Naive thymus-derived CD8-positive, alpha-beta T cell (primary cell): ENCODE results near the gene PIK3R2. TPM values are rescaled to one million over a fixed set of nuclear protein-coding genes. Genes with fewer than 3 reads are reported as not detected.

Experiments
- ATAC-seq, 2 donors: fragments of 150-1000 bp; cut with Tn5 transposase in 1 of 2; sonication (Bioruptor Pico), chemical (Tn5 transposase) in 1 of 2; 1 replicate in 1 of 2; 2 replicates in 1 of 2; pipeline ENCODE4 v1.10.0; 2021; ENCODE audit warnings: mild to moderate bottlenecking in 2 of 2, moderate library complexity in 2 of 2
- POLR2A ChIA-PET: fragments of 350-600 bp; sonication (Branson Sonifier 250); formaldehyde crosslinking; loops from one replicate; lab custom pipeline; 2021; ENCODE audit warnings: antibody characterized with exemption; lab: Charles Lee
- DNase-seq, 10 donors: peaks; one replicate each; pipeline versions ENCODE4 v3.0.0 to v3.0.0-alpha.2; 2020 to 2022
- H3K27ac Mint-ChIP-seq, 10 donors: one replicate each; pipeline ENCODE4 v1.8.0; 2020 to 2022; ENCODE audit warnings: mild to moderate bottlenecking in 10 of 10, mixed read lengths in 10 of 10, moderate library complexity in 4 of 10, inconsistent platforms in 1 of 10
- H3K27me3 Mint-ChIP-seq, 5 donors: one replicate each; pipeline ENCODE4 v1.8.0; 2021 to 2022; ENCODE audit warnings: mixed read lengths in 5 of 5
- H3K36me3 Mint-ChIP-seq, 3 donors: one replicate each; pipeline ENCODE4 v1.8.0; 2020 to 2022; ENCODE audit warnings: mixed read lengths in 3 of 3, mild to moderate bottlenecking in 2 of 3, inconsistent platforms in 1 of 3
- H3K4me1 Mint-ChIP-seq, 4 donors: one replicate each; pipeline ENCODE4 v1.8.0; 2021 to 2022; ENCODE audit warnings: mixed read lengths in 4 of 4
- H3K4me3 Mint-ChIP-seq, 10 donors: one replicate each; pipeline ENCODE4 v1.8.0; 2020 to 2022; ENCODE audit warnings: mild to moderate bottlenecking in 10 of 10, mixed read lengths in 10 of 10, moderate library complexity in 6 of 10, inconsistent platforms in 1 of 10
- H3K9me3 Mint-ChIP-seq, 9 donors: one replicate each; pipeline ENCODE4 v1.8.0; 2020 to 2022; ENCODE audit warnings: mixed read lengths in 9 of 9, mild to moderate bottlenecking in 3 of 9, inconsistent platforms in 1 of 9, moderate library complexity in 1 of 9
- polyA plus RNA-seq, 3 donors: library from polyadenylated mRNA; unstranded; fragments of 300-500 nt; fragmentation: Illumina TruSeq; gene quantifications; one replicate each; pipeline ENCODE4 v1.2.3, GENCODE V29; 2021
- total RNA-seq, 8 experiments: library from RNA in 2 of 8; stranded (reverse) in 2 of 8; gene quantifications; one replicate each; pipeline ENCODE4 v1.2.3 and lab custom pipeline; 2021 to 2026

Gene PIK3R2
- total and polyA plus RNA-seq, 5 experiments from 2014 or later: 1.5 to 21.5 (median 11.7) TPM

DNA sequence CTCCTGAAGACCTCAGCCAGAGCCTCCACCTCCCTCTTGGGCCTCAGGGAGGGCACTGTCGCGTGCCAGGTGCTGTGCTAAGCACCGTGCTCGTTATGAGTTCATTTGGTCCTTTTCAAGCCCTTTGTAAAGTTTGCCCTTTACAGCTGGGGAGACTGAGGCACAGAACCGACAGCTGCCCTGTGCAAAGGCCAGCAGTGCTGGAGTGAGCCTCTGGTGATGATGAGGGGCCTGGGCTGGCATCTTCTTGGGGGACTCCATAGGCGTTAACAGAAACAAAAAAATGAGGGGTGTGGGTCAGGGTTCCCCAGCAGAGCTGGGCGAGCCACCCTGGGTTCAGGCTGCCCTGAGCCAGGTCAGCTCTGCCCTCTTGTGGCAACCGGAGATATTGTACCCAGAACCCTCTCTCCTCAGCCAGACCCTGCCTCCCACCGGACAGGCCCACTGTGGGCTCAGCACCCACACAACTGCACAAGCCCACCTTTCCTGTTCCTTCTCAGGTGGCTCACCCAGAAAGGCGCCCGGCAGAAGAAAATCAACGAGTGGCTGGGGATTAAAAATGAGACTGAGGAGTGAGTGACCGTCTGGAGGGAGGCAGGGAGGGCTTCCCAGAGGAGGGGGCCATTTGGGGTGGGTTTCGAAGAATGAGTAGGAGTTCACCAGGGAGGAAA, 15.1 kb downstream of the PIK3R2 start:
- H3K9me3 Mint-ChIP-seq: no peaks in the 10 kb centered on the region
- peak overlapping the region in 5 of 10 donors; percentile 9 to 52 (median 34) for H3K27ac Mint-ChIP-seq
- POLR2A ChIA-PET: interaction anchor here (0.5 to 1.2 kb wide), 5 partner anchors 24 to 309 kb away, joined by 3 to 6 read pairs (median 3); no protein-coding TSS in a partner anchor
- H3K4me3 Mint-ChIP-seq: no peak overlapping the region
- H3K4me1 Mint-ChIP-seq: peaks cover 3 to 32% (median 5%) of the 10 kb centered on the region in 4 donors
- no peaks in the 10 kb centered on the region for H3K27me3 Mint-ChIP-seq
- peak; percentile 94 to 95 for ATAC-seq
- DNase-seq: peak; percentile 40 to 75 (median 59)
- peaks cover 0 to 52% (median 9%) of the 10 kb centered on the region in 3 donors for H3K36me3 Mint-ChIP-seq

DNA sequence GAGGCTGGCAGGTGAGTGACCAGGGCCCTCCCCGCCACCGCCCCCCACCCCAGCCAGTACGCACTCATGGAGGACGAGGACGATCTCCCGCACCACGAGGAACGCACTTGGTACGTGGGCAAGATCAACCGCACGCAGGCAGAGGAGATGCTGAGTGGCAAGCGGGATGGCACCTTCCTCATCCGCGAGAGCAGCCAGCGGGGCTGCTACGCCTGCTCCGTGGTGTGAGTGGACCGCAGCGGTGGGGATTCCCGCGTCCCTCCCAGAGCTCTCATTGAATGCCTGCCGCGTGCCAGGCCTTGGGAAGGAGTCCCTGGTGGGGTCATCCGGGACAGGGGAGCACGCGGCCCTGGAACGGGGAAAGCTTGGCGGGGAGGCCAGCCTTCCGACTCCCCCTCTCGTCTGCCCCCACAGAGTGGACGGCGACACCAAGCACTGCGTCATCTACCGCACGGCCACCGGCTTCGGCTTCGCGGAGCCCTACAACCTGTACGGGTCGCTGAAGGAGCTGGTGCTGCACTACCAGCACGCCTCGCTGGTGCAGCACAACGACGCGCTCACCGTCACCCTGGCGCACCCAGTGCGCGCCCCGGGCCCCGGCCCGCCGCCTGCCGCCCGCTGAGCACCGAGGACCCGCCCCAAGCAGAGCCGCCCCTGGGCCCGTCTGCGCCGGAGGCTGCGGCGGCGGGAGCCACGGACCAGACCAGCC, 15.9 kb downstream of the PIK3R2 start:
- Mint-ChIP-seq H3K27me3 (no peaks in the 10 kb centered on the region), H3K27ac (peak overlapping the region in 1 of 10 donors; percentile 34), H3K36me3 (peaks cover 0 to 46% (median 9%) of the 10 kb centered on the region in 3 donors), H3K9me3 (no peaks in the 10 kb centered on the region), H3K4me3 (no peak overlapping the region), H3K4me1 (peaks cover 5 to 36% (median 8%) of the 10 kb centered on the region in 4 donors)
- ATAC-seq (no peak), DNase-seq (no peak)
- POLR2A ChIA-PET: interaction anchor here (0.9 to 1.2 kb wide), 3 partner anchors 23 to 109 kb away, joined by 3 to 6 read pairs (median 4); no protein-coding TSS in a partner anchor

DNA sequence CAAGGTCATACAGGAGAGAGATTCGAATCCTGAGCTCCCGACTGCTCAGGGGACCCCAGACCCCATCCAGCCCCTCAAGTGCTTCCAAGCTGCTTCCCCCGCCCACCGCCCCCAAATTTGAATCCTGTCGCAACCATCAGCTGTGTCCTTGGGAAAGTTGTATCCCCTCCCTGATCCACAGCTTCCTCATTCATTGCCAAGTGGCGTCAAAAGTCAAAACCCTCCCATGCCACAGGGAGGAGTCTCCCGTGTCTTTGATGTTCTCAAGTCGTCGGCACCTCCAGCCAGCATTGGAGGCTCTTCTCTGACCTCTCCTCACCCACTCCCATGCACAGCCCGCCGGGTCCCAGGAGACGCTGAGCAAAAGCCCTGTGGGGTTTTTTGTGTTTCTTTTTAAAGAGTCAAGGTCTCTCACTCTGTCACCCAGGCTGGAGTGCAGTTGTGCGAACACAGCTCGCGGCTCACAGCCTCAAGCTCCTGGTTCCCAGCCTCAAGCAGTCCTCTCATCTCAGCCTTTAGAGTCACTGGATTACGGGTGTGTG, 17.8 kb downstream of the PIK3R2 start:
- H3K36me3 Mint-ChIP-seq: peaks cover 0 to 36% (median 6%) of the 10 kb centered on the region in 3 donors
- no peaks in the 10 kb centered on the region for H3K27me3 Mint-ChIP-seq
- H3K4me3 Mint-ChIP-seq: peak overlapping the region in 2 of 10 donors; percentile 20 to 73
- POLR2A ChIA-PET: interaction anchor here (0.7 to 1.1 kb wide), 4 partner anchors 21 to 155 kb away, joined by 3 to 8 read pairs (median 4); no protein-coding TSS in a partner anchor
- no peak for ATAC-seq
- peak overlapping the region in 6 of 10 donors; percentile 35 to 82 (median 52) for H3K27ac Mint-ChIP-seq
- no peaks in the 10 kb centered on the region for H3K9me3 Mint-ChIP-seq
- H3K4me1 Mint-ChIP-seq: peaks cover 5 to 50% (median 17%) of the 10 kb centered on the region in 4 donors
- no peak for DNase-seq

DNA sequence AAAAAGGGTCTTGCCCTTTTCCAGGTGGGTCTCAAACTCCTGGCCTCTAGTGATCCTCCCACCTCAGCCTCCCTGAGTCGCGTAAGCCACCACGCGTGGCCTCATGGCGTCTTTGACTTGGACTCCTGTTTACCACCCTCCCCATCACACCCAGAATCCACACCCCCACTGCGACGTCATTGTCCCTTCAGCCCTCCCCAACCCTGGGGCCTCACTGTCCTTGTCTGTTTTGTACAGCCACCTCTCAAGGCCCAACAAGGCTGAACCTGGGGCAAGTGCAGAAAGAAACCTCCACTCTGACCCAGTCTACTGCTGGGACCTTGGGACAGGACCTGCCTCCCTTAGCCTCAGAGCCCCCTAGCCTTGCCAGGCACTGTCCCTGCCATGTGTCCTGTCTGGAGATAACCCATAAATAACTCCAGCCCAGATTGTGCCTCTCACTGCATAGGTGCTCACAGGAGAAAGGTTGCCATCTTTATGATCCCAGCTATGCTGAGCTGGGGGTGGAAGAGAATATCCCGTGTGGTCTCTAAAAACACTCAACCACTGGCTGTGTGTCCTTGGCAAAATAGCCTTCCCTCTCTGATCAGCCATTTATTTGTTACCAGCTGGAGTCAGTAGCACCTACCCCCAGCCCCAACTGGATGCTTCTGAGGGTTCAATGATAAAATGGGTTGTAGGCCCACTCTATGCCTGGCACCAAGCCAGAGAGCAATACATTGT, 18.8 kb downstream of the PIK3R2 start:
- Mint-ChIP-seq H3K27ac (peak overlapping the region in 5 of 10 donors; percentile 43 to 82 (median 52)), H3K4me1 (peaks cover 5 to 56% (median 17%) of the 10 kb centered on the region in 4 donors), H3K4me3 (peak overlapping the region in 1 of 10 donors; percentile 50), H3K27me3 (no peaks in the 10 kb centered on the region), H3K9me3 (no peaks in the 10 kb centered on the region), H3K36me3 (peaks cover 0 to 27% (median 6%) of the 10 kb centered on the region in 3 donors)
- no peak for ATAC-seq
- POLR2A ChIA-PET: interaction anchor here (0.5 to 1.1 kb wide), 4 partner anchors 14 to 154 kb away, joined by 3 to 8 read pairs (median 5); no protein-coding TSS in a partner anchor
- peak in 1 of 10 donors; percentile 60 for DNase-seq

DNA sequence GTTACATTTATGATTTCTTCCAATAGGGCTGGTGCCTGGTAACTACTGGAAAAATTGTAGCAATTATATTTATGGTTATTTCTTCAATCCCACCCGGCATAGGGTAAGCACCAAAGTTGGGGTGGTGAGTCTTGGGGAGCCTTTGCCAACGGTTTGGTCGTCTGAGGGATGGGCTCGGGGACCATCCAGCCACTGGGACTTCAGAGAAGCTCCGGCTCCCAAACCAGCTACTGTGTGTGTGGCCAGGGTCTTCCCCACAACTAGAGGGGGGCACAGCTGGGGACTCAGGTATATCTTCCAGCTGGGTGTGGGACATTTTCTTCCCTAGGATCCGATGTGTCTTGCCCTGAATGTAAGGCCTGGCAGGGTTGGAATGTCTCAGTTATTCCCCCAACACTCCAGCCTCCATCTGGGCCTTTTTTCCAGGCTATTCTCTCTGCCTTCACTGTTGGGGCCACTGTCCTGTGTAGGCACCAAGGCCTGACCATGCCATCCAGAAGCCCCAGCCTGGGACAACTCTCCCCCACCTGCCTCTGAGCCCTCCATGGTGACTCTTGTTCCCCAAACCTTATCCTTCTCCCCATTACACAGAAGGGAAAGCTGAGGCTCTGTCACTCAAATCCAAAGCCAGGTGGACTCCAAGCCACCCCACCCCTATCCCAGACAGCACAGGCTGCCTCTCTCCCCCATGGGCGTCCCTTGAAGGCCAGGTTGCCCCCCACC, 19.5 kb downstream of the PIK3R2 start:
- Mint-ChIP-seq H3K4me1 (peaks cover 5 to 60% (median 17%) of the 10 kb centered on the region in 4 donors), H3K4me3 (peak overlapping the region in 9 of 10 donors; percentile 12 to 91 (median 51)), H3K27ac (peak overlapping the region in 6 of 10 donors; percentile 14 to 76 (median 64)), H3K36me3 (peaks cover 0 to 20% (median 3%) of the 10 kb centered on the region in 3 donors), H3K9me3 (no peaks in the 10 kb centered on the region), H3K27me3 (no peaks in the 10 kb centered on the region)
- POLR2A ChIA-PET: interaction anchor here (0.5 kb wide), 1 partner anchor 15 kb away, joined by 5 read pairs; no protein-coding TSS in a partner anchor
- DNase-seq (no peak), ATAC-seq (no peak)

DNA sequence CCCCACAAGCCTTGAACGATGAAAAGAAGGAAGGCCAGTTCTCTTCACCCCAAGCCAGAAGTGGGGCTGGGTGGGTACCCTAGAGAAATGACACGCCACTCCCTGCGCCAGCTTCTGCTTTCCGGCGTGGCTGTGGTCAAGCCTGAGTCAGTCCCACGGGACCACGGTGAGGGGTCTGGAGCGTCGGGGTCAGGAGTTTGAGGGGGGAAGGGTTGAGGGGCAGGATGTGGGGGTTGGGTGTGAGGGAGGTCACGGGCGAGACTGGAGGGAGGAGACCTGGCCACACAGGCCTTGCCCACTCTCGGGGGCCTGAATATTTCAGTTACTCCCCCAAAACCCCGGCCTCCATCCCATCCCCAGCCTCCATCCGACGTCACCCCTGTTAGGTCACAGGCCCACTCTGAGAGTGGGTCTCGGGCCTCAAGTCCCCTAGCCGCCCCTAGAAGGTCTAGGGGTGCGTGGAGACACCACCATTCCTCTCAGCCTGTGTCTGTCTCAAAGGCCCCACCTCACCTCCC, 20.1 kb downstream of the PIK3R2 start:
- no peak for ATAC-seq
- no peaks in the 10 kb centered on the region for H3K27me3 Mint-ChIP-seq
- POLR2A ChIA-PET: no interaction called here
- peak in 2 of 10 donors; percentile 41 to 67 for DNase-seq
- H3K4me3 Mint-ChIP-seq: peak overlapping the region; percentile 70 to 93 (median 89)
- no peaks in the 10 kb centered on the region for H3K9me3 Mint-ChIP-seq
- H3K27ac Mint-ChIP-seq: peak overlapping the region in 9 of 10 donors; percentile 47 to 91 (median 76)
- peaks cover 0 to 14% (median 2%) of the 10 kb centered on the region in 3 donors for H3K36me3 Mint-ChIP-seq
- peaks cover 4 to 58% (median 16%) of the 10 kb centered on the region in 4 donors for H3K4me1 Mint-ChIP-seq

DNA sequence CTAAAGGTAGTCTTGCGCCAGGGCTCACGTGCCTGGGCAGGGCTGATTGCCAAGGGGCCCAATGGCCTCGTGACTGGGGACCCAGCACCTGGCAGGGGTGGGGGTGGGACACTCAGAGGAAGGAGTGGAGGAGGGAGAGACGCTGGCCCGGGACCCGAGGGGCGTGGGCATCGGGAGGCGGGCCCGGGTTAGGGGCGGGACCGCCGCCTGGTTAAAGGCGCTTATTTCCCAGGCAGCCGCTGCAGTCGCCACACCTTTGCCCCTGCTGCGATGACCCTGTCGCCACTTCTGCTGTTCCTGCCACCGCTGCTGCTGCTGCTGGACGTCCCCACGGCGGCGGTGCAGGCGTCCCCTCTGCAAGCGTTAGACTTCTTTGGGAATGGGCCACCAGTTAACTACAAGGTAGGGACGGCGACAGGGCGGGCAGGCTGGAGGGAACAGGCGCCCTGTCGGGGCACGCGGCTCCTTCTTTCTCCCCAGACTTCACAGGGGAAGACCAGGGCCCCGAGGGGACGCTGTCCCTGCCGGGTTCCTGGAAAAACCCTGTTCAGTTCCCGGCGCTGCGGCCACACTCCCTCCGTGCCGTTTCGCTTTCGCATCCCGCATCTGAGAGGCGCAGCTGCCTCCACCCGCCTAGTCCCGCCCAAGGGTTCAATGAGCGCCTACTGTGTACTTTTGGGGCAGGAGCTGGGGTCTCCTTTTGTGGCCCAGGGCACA, 20.8 kb downstream of the PIK3R2 start, which contains the start of gene IFI30:
Gene IFI30, plus strand, starts transcription at position 242 of the 717 bp plus-strand sequence. Its CDS starts 29 bp downstream, at position 271.
- peaks cover 4 to 55% (median 16%) of the 10 kb centered on the region in 4 donors for H3K4me1 Mint-ChIP-seq
- H3K36me3 Mint-ChIP-seq: peaks cover 0 to 11% (median 0%) of the 10 kb centered on the region in 3 donors
- H3K27me3 Mint-ChIP-seq: no peaks in the 10 kb centered on the region
- H3K4me3 Mint-ChIP-seq: peak within 1 kb of the TSS; percentile 85 to 93 (median 89)
- no peaks in the 10 kb centered on the region for H3K9me3 Mint-ChIP-seq
- H3K27ac Mint-ChIP-seq: peak within 1 kb of the TSS; percentile 44 to 91 (median 78)
- POLR2A ChIA-PET: interaction anchor here (0.9 to 1.3 kb wide), 2 partner anchors 8 to 18 kb away, joined by 3 to 9 read pairs; no protein-coding TSS in a partner anchor
- ATAC-seq: peak; percentile 85
- peak in 8 of 10 donors; percentile 41 to 75 (median 53) for DNase-seq

DNA sequence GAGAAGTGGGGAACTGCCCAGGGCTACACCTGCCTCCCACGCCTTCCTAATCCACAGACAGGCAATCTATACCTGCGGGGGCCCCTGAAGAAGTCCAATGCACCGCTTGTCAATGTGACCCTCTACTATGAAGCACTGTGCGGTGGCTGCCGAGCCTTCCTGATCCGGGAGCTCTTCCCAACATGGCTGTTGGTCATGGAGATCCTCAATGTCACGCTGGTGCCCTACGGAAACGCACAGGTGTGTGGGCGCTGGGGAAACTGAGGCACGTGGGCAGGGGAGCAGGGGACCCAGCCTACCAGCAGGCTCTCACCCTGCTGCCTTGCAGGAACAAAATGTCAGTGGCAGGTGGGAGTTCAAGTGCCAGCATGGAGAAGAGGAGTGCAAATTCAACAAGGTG, 22.0 kb downstream of the PIK3R2 start:
- peaks cover 4 to 57% (median 16%) of the 10 kb centered on the region in 4 donors for H3K4me1 Mint-ChIP-seq
- no peaks in the 10 kb centered on the region for H3K9me3 Mint-ChIP-seq
- peaks cover 0 to 4% (median 0%) of the 10 kb centered on the region in 3 donors for H3K36me3 Mint-ChIP-seq
- no peak for ATAC-seq
- peak overlapping the region; percentile 4 to 90 (median 27) for H3K4me3 Mint-ChIP-seq
- no peak for DNase-seq
- POLR2A ChIA-PET: interaction anchor here (0.6 to 1.5 kb wide), 3 partner anchors 10 to 839 kb away, joined by 3 to 9 read pairs (median 4); no protein-coding TSS in a partner anchor
- H3K27ac Mint-ChIP-seq: peak overlapping the region in 1 of 10 donors; percentile 51
- H3K27me3 Mint-ChIP-seq: no peaks in the 10 kb centered on the region

DNA sequence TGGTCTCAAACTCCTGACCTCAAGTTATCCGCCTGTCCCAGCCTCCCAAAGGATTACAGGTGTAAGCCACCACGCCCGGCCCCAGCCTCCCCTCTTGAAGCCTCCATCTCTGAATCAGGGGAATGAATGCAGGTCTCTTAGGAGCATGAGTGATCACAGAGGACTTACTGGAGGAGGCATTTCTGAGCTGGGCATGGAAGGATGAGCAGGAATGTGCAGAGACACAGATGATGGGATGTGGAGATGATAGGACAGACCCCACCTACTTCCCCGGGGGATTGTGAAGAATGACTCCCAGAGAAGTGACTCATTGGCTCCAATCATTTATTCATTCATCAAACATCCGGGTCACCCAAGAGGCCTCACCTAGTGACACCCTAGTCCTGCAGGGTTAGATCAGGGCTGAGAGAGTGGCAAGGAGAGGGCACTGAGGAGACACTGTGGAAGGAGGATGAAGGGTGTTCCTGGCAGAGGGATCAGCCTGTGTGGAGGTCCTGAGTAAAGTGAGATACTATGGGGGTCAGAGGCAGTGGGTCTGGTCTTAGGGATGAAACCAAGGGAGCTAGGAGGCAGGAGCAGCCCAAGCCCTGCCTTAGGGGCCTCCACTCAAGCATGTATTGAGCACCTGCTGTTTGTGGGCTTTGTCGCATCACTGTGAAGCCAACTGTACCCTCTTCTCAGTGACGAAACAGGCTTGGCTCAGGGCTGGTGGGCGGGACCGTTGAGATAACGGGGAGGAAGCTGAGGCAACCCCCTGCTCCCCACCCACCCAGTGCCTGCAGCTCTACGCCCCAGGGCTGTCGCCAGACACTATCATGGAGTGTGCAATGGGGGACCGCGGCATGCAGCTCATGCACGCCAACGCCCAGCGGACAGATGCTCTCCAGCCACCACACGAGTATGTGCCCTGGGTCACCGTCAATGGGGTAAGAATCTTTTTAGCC, 23.7 kb downstream of the PIK3R2 start:
- POLR2A ChIA-PET: interaction anchor here (0.6 to 1.4 kb wide), 2 partner anchors 146 to 751 kb away, joined by 3 to 4 read pairs; partner anchors contain the start of gene LSM4
- peaks cover 3 to 49% (median 15%) of the 10 kb centered on the region in 4 donors for H3K4me1 Mint-ChIP-seq
- peaks cover 0 to 2% (median 0%) of the 10 kb centered on the region in 5 donors for H3K27me3 Mint-ChIP-seq
- no peaks in the 10 kb centered on the region for H3K36me3 Mint-ChIP-seq
- no peaks in the 10 kb centered on the region for H3K9me3 Mint-ChIP-seq
- ATAC-seq (no peak), DNase-seq (no peak)
- H3K27ac Mint-ChIP-seq: peak overlapping the region in 2 of 10 donors; percentile 65 to 68
- peak overlapping the region in 2 of 10 donors; percentile 5 to 25 for H3K4me3 Mint-ChIP-seq
